Calu3 (cell line): ENCODE measurements around the gene CCDC87. TPM values are rescaled to one million over a fixed set of nuclear protein-coding genes. Genes with fewer than 3 reads are reported as not detected.

Experiments used
- BruUV-seq: library from RNA; stranded (reverse); fragments of 400-500 nt; replicated peaks from 2 replicates; lab custom pipeline; 2021; lab: Mats Ljungman, UMichigan
- CTCF ChIA-PET: fragments of 300-600 bp; sonication (Branson Sonifier 250); formaldehyde crosslinking; loops from one replicate; lab custom pipeline; 2022; ENCODE audit warnings: antibody characterized with exemption; lab: Charles Lee
- DNase-seq: peaks from one replicate; pipeline ENCODE4 v3.0.0; 2022
- H3K27ac Mint-ChIP-seq: one replicate; pipeline ENCODE4 v1.8.0; 2022; ENCODE audit warnings: mixed read lengths; ENCODE audit not compliant: unreplicated experiment
- H3K27me3 Mint-ChIP-seq: one replicate; pipeline ENCODE4 v1.8.0; 2022; ENCODE audit warnings: mixed read lengths; ENCODE audit not compliant: unreplicated experiment
- H3K36me3 Mint-ChIP-seq: one replicate; pipeline ENCODE4 v1.8.0; 2022; ENCODE audit warnings: mild to moderate bottlenecking, moderate library complexity, mixed read lengths; ENCODE audit not compliant: insufficient read depth, unreplicated experiment
- H3K4me1 Mint-ChIP-seq: one replicate; pipeline ENCODE4 v1.8.0; 2022; ENCODE audit warnings: mild to moderate bottlenecking, low read depth, mixed read lengths; ENCODE audit not compliant: unreplicated experiment
- H3K4me3 Mint-ChIP-seq: one replicate; pipeline ENCODE4 v1.8.0; 2022; ENCODE audit warnings: mild to moderate bottlenecking, low read depth, moderate library complexity, mixed read lengths; ENCODE audit not compliant: unreplicated experiment
- H3K9me3 Mint-ChIP-seq: one replicate; pipeline ENCODE4 v1.8.0; 2022; ENCODE audit warnings: low read depth, mixed read lengths; ENCODE audit not compliant: unreplicated experiment
- intact Hi-C: fragments of 100-400 bp; cut with micrococcal nuclease; formaldehyde crosslinking; loops from one replicate; pipeline ENCODE4 v1.10.0; 2022; ENCODE audit not compliant: unreplicated experiment
- total RNA-seq: library from RNA; stranded (reverse); gene quantifications from 2 replicates; pipeline ENCODE4 v1.2.3, GENCODE V29; 2022
- TF ChIP-seq, protein P1 (sequence below): fragments of 200-600 bp; IDR thresholded peaks from one replicate; pipeline ENCODE4 v1.8.0; 2022; ENCODE audit warnings: antibody characterized with exemption; ENCODE audit not compliant: unreplicated experiment

The CCDC87 gene
- total RNA-seq, 1 experiment from 2014 or later, result 1.0 TPM

DNA sequence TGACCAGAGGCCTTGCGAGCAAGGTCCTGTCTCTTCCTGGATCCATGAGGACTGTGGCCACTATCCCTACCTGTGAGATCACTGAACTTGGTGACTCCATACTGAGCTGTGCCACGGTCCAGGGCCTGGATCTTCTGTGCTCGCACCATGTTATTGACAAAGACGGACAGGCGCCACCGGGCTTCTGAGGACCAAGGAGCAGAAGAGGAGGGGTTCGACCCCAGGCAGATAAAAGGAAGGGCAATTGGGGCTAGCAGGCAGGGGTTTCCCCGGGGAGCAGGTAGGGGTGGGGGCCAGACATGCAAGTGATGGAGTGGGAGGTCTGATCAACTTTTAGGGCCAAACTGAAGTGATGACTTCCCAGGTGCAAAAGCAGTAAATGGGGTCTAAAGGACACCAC is 26.6 kb downstream of the CCDC87 start:
- Mint-ChIP-seq H3K27ac (no peak overlapping the region), H3K4me1 (no peaks in the 10 kb centered on the region), H3K27me3 (peaks cover 76% of the 10 kb centered on the region), H3K36me3 (no peaks in the 10 kb centered on the region), H3K4me3 (no peak overlapping the region), H3K9me3 (no peaks in the 10 kb centered on the region)
- CTCF ChIA-PET, result interaction anchor here (0.6 kb wide), 1 partner anchor 713 kb away, joined by 3 read pairs; no protein-coding TSS in a partner anchor
- DNase-seq, result no peak
- TF ChIP-seq, protein P1, sequence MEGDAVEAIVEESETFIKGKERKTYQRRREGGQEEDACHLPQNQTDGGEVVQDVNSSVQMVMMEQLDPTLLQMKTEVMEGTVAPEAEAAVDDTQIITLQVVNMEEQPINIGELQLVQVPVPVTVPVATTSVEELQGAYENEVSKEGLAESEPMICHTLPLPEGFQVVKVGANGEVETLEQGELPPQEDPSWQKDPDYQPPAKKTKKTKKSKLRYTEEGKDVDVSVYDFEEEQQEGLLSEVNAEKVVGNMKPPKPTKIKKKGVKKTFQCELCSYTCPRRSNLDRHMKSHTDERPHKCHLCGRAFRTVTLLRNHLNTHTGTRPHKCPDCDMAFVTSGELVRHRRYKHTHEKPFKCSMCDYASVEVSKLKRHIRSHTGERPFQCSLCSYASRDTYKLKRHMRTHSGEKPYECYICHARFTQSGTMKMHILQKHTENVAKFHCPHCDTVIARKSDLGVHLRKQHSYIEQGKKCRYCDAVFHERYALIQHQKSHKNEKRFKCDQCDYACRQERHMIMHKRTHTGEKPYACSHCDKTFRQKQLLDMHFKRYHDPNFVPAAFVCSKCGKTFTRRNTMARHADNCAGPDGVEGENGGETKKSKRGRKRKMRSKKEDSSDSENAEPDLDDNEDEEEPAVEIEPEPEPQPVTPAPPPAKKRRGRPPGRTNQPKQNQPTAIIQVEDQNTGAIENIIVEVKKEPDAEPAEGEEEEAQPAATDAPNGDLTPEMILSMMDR, result no peak
- intact Hi-C loops, result no loop called here
- no TSS peak for BruUV-seq

DNA sequence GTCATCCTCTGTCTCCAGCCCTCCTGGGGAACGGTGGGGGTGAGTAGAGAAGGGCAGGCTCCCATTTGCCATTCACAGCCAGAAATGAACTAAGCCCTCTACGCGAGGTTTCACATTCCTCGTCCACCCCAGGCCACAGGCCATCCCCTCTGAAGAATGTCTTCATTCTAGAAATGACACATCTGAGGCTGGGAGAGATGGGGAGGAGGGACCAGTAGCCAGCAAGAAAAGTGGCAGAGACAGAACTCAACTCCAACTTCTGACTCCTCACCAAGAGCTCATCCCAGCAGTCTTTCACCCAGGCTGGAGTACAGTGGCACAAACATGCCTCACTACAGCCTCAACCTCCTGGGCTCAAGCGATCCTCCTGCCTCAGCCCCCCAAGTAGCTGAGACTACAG is 27.9 kb downstream of the CCDC87 start:
- TF ChIP-seq, protein P1, result no peak
- BruUV-seq, result no TSS peak
- intact Hi-C loops, result no loop called here
- CTCF ChIA-PET, result no interaction called here
- DNase-seq, result no peak
- H3K4me3 Mint-ChIP-seq, result no peak overlapping the region
- H3K4me1 Mint-ChIP-seq, result no peaks in the 10 kb centered on the region
- H3K27ac Mint-ChIP-seq, result no peak overlapping the region
- no peaks in the 10 kb centered on the region for H3K36me3 Mint-ChIP-seq
- peaks cover 80% of the 10 kb centered on the region for H3K27me3 Mint-ChIP-seq
- no peaks in the 10 kb centered on the region for H3K9me3 Mint-ChIP-seq

DNA sequence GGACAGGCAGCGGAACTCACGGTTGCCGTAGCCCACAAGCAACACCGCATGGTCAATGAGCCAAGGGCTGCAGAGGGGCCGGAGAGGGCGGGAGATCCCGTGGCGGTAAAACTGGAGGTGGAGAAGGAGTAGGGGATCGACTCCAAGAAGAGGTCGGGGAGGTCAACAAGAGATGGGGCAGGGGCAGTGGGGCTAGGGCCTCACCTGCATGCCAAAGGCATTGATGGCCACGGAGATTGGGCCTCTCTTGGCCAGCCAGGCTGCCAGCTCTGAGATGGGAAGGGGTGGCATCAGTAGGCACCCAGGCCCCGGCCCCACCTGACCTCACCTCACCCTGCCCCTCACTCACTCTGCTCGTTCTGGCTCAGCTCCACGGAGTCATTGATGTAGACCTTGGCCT is 28.3 kb downstream of the CCDC87 start:
- no TSS peak for BruUV-seq
- TF ChIP-seq, protein P1, result no peak
- H3K9me3 Mint-ChIP-seq, result no peaks in the 10 kb centered on the region
- no peak for DNase-seq
- H3K27ac Mint-ChIP-seq, result no peak overlapping the region
- H3K4me1 Mint-ChIP-seq, result no peaks in the 10 kb centered on the region
- no peak overlapping the region for H3K4me3 Mint-ChIP-seq
- CTCF ChIA-PET, result interaction anchor here (0.6 kb wide), 1 partner anchor 98 kb away, joined by 3 read pairs; the partner anchor contains the start of gene PELI3
- peaks cover 80% of the 10 kb centered on the region for H3K27me3 Mint-ChIP-seq
- no peaks in the 10 kb centered on the region for H3K36me3 Mint-ChIP-seq
- intact Hi-C loops, result no loop called here

DNA sequence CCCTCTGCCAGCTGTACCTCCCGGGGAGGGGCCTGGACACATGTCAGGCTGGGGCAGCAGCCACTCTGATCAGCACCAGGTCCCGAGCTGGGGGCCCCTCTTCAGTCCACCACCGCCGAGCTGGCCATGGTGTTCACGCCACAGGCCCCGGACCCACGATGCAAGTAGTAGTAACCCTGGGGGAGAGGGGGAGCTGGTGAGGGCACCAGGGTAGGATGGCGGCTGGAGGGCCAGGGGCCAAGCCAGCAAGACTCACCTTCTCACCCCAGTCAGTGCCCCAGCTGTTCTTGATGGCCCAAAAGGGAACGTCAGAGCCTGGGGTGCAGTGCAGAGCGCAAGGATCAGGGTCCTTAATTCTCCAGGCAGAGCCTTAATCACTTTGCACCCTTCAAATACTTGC is 29.0 kb downstream of the CCDC87 start:
- TF ChIP-seq, protein P1, result no peak
- H3K4me3 Mint-ChIP-seq, result no peak overlapping the region
- H3K4me1 Mint-ChIP-seq, result no peaks in the 10 kb centered on the region
- H3K9me3 Mint-ChIP-seq, result no peaks in the 10 kb centered on the region
- H3K27me3 Mint-ChIP-seq, result peaks cover 80% of the 10 kb centered on the region
- intact Hi-C loops, result no loop called here
- CTCF ChIA-PET, result no interaction called here
- no TSS peak for BruUV-seq
- DNase-seq, result no peak
- H3K36me3 Mint-ChIP-seq, result no peaks in the 10 kb centered on the region
- no peak overlapping the region for H3K27ac Mint-ChIP-seq
